NCI-H1092 (cell line): Measurements from ENCODE around the gene F8.
A peak's percentile ranks its signal among the peaks of the same experiment; 100 is the strongest.

Source experiments
- DNase-seq: peaks from one replicate; lab custom pipeline; 2025; lab: John Stamatoyannopoulos, UW

Gene F8

DNA sequence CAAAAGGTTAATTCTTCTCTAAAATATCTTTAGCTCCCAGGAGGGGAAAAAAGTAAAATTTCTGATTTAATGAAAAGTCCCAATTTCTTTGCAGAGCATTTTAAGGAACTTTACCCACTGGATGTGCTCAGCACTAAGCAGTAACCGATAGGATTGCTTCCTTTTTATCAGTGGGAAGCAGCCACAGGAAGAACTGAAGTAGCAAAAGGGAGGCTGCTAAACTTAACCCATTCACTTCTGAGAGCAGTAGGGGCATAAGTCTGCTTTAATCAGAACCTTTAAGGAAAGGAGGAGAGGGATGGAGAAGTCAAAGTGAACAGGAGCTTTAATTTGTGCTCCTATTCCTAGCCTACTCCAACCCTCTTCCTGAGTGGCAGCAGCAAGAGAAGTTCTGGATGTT is at the start of gene F8:
Gene F8 (minus strand): TSS at position 139 of the 400 bp plus-strand sequence. CDS start 171 bp downstream, outside the sequence.
- DNase-seq = no peak

DNA sequence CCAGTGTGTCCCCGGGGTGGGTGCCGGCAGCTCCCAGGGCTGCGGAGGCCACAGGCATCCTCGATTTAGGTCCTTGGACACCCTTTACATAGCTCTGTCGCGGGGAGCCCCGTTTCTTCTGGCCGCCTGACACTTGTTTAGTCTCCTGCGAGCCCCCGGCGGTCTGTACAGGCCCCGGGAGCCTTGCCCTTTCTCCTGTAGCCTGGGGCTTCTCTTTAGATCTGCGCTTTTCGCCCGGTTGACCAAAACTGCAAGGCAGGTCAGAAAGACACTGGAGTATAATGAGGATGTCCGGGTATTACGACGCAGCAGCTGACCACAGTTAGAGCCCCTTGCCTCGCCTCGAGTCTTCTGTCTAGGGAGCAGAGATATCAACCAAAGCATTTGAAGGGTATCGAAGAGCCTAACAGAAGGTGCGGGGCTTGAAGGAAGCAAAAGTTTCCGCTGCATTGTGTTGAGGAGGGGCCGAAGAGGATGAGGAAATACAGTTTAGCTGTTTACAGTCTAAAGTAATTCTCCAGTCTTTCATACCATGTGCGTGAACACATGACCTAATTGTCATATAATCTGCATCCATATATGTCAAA is 49.3 kb upstream of the F8 start:
- no peak for DNase-seq

DNA sequence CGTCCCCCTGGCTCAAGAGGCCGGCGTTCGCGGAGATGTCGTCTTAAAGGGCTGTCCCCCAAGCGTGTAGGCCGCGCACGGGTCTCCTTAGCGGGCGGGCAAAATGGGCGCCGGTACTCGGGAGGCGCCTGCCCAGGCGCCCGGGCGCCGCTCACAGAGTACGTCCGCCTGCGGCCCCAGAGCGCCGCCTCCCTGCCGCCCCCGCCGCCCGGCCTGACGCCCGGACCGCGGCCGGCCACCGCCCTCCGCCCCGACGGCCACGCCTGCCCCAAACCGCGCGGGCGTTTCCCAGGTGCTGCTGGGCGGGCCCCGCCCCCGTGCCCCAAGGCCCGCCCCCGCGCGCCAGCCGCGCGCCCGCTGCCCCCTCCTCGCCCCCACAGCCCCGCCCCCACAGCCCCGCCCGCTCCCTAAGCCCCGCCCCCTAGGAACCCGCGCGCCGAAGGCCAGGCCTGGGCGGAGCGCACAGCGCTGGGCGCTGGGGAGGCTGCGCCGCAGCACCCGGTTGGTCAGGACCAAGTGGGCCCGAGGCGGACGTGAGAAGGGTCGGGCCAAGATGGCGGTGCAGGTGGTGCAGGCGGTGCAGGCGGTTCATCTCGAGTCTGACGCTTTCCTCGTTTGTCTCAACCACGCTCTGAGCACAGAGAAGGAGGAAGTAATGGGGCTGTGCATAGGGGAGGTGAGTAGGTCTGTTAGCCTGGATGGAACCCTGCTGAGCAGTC is 48.6 kb upstream of the F8 start, which contains the start of the genes BRCC3, CMC4 and MTCP1:
Gene BRCC3 (plus strand): TSS at position 534 of the 719 bp plus-strand sequence. CDS start 20 bp downstream, at position 554.
Gene CMC4 (minus strand): TSS at position 162 of the 719 bp plus-strand sequence. CDS start 7,113 bp downstream, outside the sequence.
Gene MTCP1 (minus strand): TSS at position 162 of the 719 bp plus-strand sequence. CDS start 5,126 bp downstream, outside the sequence.
- DNase-seq = peak; percentile 82

DNA sequence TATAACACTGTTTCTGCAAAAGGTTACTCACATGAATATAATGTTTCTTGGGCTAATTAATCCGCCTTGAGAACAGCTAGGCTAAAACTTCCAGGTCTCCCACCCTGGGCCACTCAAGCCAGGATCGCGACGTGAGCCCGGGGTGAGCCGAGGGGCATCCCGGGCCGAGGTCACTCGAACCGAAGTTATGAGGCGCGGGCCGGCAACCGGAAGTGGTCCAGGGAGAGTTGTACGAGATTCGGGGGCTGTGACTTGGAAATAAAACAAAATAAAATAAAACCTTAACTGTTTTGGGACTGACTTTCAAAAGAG is 48.1 kb upstream of the F8 start:
- DNase-seq = no peak

DNA sequence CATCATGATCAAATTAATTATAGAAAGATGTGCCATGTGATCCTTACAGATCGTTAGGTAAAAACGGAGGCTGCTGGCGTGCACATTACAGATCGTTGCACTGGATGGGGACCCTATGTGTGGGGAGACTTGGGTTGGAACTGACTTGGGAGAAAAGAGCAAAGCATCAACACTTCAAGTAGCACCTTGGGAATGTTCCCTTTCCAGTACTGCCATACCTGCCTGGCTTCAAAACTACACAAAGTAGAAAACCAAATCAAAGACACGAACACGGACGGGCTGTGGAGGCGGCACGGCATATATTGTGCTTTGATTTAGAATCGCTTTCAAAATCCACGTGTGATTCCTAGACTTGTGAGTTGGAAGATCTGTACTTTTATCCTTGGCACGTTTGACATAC is 47.5 kb upstream of the F8 start:
- DNase-seq = no peak

DNA sequence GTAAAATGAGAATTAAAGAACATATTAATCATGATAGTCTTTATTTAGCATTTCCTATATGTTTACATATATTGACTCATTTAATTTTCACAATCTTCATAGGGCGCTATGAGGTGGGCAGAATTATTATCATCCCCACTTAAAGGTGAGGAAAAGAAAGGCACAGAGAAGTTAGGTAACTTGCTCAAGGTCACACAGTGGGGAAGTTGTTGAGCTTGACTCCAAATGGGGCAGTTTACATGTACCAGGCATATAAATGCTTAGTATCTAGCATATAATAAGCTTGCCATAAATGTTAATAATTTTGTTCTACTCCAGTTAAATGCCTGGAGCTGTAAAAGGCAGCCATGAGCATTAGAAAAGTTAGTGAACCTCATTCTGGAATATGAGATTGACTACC is 46.9 kb upstream of the F8 start:
- DNase-seq = no peak

DNA sequence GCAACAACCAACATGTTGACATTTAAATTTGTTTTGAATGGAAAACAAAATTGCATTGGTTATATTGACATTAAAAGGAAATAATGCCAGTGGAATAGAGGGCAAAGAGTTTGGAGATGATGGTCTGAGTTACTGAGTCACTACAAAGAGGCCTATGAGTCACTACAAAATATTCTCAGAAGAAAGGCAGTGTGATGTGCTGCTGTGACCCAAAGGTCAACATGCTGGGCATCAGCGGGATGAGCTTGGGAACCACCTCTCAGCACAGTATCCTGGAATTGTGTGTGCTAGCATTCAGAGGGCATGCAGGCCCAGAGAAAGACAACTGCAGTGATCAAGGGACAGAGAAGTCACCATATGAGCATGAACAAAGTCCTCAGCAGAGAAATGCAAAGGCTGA is 45.6 kb upstream of the F8 start:
- DNase-seq = no peak

DNA sequence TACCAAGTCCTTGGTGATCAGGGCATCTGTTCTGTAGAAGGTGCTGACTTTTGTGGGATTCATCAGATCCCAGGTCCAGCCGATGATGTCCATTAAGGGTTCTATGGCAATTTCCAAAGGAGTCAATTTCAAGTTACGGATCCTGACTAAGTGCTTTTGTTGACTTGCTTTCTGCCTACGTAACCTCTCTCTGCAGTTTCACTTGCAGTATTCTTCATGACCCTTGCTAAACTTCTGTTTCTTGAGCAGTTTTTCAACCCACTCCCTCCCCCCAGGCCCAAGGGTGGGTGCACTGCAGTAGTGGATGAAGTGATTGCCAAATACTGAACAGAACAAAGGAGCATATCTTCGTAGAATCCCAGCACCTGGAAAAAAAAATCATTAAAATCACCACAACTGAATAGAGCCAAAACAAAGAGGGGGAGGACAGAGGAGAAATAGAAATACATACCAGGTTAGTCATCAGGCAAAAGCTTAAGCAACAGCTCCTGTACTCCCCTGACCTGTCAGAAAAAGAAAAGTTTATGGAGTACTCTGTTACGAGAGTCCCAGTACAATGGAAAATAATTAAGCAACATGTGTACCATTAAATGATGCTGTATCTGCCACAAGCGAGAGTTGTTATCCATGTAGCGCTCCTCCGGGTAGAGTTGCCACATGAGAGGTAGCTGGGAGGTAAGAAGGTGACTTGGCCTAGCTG is 42.7 kb upstream of the F8 start:
- DNase-seq = no peak

DNA sequence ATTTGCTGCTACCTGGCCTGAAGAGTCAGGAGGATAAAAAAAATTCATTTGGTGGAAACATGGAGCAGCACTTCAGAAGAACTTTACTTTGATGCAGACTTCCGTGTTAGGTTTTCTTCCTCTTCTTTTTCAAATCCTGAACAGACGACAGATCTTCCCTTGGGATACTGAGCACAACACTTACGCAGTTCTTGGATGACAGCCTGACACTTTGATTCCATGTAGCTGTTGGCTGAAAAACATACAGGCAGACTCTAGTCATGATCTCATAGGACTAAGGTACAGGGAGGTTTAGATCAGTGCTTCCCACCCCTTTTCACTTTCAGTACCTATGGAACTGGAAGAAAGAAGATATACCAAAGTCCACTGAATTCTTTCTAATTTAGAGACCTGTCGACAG is 39.2 kb upstream of the F8 start:
- DNase-seq = no peak

DNA sequence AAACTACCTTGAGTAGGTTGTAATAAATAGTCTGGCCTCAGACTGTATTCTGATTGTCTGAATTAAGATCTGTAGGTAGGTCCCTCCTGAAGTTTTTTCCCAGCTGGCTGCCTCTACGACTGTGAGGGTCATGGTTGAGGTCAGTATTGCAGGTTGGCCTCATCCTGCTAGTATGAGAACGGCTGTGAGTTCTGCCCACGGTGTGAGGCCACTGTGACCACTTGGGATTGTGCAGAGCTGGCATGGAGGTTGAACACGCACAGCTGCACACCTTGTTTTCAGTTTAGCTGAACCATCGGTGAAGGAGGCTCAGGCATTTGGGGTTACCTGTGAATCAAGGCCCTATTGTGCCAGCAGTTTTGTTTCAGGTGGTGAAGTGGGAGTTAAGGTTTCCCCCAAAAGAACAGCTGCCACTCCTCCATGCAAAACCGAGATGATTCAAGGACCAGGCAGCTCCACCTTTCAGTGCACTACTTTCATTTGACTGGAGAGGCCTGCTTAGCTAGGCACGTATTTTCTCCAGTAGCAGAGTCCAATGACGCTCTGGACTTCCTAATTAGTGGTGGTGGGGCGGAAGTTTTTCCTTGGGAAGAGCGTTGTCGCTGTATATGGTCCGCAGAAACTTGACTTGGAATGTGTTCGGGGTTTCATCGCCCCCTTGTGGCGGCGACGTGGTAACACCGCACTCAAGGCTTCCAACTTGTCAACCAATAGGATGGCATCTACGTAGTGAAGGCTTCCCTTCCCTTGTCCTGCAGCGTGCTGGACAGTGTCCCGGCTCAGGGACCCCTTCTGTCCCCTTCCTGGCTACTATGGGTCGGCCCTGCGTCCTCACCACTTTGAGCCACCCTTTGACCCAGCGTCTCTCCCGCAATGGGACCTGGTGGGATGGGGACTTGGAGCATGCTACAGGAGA is 34.6 kb upstream of the F8 start:
- DNase-seq = peak; percentile 20

DNA sequence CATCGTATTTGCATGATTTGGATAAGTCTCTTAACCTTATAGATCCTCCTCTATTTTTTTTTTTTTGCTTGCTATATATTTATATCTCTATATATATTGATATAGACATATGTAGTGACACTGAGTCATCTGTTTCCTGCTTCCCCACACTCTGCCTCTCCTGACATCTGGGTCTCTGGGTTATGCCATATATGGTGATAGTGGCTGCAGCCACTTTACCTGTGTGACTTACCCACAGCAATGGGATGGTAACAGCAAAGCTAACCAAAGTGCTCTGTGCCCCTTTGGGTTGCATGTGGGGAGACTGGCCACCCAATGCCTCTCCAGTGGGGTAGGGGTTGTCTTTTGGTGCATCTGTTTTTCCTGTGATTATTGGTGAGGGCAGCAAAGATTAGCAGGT is 33.9 kb upstream of the F8 start:
- DNase-seq = no peak

DNA sequence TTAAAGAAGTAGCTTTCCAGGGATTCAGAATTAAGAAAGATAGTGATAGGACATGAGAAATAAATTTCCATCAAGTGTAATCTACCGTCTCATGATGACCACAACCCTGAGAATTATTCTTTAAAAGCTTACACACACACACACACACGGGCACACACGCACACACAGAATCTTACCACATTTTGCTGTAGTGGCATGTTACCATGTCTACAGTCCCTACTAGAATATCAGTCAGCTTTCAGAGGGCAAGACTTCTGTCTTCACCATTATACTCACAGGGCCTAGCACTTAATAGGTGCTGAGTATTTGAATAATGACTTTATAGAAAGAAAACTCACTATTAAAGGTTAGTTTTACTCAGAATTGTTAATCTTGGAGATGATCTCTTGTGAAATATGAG is 33.0 kb upstream of the F8 start:
- DNase-seq = no peak

DNA sequence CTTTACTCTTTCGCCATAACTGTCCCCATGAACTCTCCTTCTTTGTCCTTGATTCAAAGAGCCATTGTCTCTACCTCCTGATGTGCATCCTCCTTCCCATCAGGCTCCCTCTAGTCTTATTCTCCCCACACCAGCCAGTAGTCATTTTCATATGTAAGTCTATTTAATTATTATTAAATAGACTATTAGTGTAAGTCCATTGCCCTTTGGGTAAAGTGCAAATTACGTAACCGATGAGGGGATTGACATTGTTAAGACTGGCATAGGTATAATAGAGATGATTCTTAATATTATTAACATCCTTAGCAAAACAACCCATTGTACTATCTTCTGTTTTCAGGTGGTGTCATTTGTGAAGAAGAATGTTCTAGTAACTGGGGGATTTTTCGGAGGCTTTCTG is 31.7 kb upstream of the F8 start:
- no peak for DNase-seq

DNA sequence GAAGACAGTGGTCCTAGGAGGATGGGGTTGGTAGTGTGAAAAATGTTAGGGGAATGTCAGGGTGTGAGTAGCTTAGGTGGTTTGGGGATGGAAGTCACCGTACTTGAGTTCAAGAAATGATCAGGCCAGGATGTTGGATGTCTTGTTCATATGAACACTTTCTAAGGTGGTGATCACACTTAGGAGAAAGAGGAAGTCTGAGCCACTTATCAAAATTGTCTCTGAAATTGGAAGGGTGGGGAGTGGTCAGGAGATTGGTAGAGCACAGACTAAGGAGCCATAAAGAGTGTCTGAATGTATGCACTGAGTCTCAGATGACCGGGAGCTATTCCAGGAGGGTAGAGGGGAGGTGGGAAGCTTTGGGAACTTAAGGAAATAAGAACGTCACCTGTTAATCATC is 31.1 kb upstream of the F8 start:
- DNase-seq = no peak

DNA sequence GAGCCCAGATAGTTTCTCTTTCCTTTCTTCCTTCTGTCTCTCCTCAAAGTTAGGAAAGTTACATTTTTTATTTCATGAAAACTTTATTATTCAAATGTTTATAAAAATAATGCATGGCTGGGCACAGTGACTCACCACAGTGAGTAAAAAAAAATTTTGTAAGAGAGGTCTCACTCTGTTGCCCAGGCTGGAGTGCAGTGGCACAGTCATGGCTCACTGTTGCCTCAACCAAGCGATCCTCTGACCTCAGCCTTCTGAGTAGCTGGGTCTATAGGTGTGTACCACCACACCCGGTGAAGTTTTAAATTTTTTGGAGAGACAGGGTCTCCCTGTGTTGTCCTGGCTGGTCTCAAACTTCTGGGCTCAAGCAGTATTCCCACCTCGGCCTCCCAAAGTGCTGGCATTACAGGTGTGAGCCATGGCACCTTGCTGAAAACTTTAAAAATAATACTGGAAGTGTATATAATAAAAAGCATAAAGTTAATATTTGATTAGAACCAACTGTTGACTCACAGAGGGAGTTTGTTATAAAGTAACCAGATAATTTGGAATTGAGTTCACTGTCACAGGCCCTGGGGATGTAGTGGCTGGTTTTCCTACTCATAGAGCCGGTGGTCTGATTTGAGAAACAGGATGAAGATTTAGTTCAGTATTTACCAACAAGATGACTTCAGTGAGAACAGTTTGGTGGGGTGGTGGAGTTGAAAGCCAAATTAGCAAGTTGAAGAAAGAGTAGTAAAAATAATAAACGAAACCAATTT is 30.4 kb upstream of the F8 start:
- no peak for DNase-seq

DNA sequence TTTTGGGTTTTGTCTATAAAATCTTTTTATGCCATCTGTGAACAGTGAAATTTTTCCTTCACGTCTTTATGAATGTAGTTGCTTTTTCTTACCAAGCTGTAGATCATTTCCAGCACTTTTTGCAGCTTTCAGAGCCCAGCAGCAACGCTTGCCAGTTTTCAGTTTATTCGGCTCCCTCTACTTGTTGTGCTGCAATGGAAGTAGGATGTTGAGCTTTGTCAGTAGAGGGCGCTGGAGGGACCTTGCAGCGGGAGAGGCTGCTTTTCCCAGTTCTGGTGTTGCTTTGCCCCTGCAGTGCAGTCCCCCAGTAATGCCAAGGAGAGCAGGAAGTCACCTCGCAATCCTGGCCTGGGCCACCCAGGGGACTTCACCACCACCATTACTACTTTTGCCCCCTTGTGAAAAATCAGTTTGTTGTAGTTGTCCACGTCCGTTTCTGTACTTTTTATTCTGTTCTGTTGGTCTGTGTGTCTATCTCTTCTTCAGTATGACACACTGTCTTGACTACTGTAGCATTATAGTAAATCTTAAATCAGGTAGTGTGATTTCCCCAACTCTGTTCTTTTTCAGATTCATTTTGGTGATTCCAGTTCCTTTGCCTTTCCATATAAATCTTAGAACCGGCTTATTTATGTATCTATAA is 26.6 kb upstream of the F8 start:
- no peak for DNase-seq

DNA sequence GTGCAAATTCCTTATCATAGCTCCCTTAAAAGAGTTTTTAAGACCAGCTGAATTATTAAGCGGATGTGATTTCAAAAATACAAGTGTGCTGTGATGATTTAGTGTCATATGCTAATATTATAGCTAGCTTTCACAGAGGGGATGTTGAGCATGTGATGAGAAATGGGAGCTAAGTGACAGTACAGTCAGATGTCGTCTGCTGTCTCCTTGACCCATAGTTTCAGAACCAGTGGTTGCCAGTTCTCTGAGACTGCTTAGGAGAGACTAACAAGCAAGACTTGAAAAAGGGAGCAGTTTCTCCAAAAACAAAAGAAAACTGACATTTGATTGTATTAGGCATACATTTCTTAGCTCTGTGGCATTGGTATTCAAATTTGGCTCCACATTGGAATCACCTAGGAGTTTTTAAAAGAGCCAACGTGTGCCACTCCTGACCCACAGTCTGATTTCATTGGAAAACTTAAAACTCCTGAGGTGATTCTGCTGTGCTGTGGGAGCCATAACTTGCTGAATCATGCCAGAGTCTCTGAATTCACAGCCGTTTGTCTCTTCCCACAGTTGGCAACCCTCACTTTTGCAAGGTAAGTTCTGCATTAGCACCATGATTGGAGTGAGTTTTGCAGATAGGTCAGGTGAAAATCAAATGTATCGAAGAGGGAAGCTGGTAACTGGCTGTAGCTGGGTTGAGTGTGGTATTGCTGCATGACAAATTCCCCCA is 24.4 kb upstream of the F8 start:
- no peak for DNase-seq

DNA sequence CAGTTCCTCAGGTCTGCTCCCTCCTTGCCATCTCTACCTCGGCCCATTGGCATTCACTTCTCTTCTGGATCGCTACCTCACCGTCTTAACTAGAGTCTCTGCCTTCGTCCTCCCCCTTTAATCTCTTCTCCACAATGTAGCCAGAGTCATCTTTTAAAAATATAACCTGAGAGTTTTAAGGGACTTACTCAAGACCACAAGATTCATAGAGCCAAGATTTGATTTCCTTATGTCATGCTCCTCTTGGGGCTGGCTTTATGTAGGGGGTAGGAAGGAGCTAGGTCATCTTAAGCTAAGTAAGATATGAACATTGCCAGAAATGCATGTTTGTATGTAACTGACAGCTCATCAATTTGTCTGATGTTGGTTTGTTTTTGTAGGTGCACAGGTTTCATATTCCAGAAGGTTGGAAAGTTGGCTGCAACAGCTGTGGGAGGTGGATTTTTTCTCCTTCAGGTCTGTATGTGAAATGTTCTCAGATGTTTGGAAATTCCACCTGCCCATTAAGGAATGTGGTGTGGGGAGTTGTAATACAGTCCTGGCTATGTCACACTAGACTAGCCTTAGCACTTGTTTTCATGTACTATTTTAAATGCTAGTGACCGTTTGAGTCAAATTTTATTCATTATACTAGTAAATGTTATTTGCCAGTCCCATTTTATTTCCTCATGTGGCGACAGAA is 23.7 kb upstream of the F8 start:
- no peak for DNase-seq

DNA sequence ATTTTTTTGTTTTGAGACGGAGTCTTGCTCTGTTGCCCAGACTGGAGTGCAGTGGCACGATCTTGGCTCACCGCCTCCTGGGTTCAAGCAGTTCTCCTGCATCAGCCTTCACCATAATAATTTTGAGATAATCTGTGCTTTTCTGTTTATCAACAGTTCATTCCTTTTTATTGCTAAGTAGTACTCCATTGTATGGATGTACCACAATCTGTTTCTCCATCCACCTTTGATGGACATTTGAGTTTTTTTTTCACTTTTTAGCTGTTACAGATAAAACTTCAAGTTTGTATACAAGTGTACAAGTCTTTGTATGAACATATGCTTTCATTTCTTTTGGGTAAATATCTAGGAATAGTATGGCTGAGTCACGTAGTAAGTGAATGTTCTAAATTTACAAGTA is 13.2 kb upstream of the F8 start:
- no peak for DNase-seq

DNA sequence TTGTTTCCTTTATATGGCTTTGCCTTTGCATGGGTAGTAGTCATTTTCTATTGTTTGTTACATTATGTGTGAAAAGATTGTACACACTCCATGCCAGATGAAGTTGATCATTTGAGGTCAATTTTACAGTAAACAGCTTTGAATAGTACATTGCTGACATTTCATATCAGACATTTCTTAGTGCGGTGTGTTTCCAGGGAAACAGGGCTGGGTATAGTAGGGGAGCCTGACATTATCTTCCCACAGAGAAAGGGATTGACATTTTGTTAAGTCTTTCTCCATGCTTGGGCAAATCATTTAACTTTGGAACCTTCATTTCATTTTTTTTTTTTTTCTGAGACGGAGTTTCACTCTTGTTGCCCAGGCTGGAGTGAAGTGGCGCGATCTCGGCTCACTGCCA is 9.1 kb upstream of the F8 start:
- DNase-seq = no peak
